BLaER1 treated with 17β-estradiol and CSF1 and Interleukin-3, amounts not matched to agents 10 nM and 100 nM (cell line): Measurements from ENCODE around the gene MTFP1.

Source experiments
- H3K27ac ChIP-seq, 11 experiments: shearing (Covaris generic); formaldehyde crosslinking; 2 replicates each; pipeline ENCODE4 v1.8.1; 2022
- H3K27me3 ChIP-seq, 11 experiments: shearing (Covaris generic); formaldehyde crosslinking; 2 replicates each; pipeline ENCODE4 v1.8.1; 2022
- H3K36me3 ChIP-seq, 11 experiments: shearing (Covaris generic); formaldehyde crosslinking; 2 replicates each; pipeline ENCODE4 v1.8.1; 2022
- H3K4me1 ChIP-seq, 10 experiments: shearing (Covaris generic); formaldehyde crosslinking; 2 replicates each; pipeline ENCODE4 v1.8.1; 2022
- H3K4me2 ChIP-seq, 11 experiments: shearing (Covaris generic); formaldehyde crosslinking; 2 replicates each; pipeline ENCODE4 v1.8.1; 2022
- H3K4me3 ChIP-seq, 10 experiments: shearing (Covaris generic); formaldehyde crosslinking; 2 replicates each; pipeline ENCODE4 v1.8.1; 2022
- H3K9ac ChIP-seq, 11 experiments: shearing (Covaris generic); formaldehyde crosslinking; 2 replicates each; pipeline ENCODE4 v1.8.1; 2022
- H3K9me3 ChIP-seq, 11 experiments: shearing (Covaris generic); formaldehyde crosslinking; replicated peaks in 1 of 11; 2 replicates each; pipeline ENCODE4 v1.8.1; 2022
- H4K20me1 ChIP-seq, 11 experiments: shearing (Covaris generic); formaldehyde crosslinking; 2 replicates each; pipeline ENCODE4 v1.8.1; 2022
- Cebpa-rat ChIP-seq, 11 experiments: shearing (Covaris generic); IDR thresholded peaks; 2 replicates each; pipeline ENCODE4 v1.8.1; 2022

Gene MTFP1

DNA sequence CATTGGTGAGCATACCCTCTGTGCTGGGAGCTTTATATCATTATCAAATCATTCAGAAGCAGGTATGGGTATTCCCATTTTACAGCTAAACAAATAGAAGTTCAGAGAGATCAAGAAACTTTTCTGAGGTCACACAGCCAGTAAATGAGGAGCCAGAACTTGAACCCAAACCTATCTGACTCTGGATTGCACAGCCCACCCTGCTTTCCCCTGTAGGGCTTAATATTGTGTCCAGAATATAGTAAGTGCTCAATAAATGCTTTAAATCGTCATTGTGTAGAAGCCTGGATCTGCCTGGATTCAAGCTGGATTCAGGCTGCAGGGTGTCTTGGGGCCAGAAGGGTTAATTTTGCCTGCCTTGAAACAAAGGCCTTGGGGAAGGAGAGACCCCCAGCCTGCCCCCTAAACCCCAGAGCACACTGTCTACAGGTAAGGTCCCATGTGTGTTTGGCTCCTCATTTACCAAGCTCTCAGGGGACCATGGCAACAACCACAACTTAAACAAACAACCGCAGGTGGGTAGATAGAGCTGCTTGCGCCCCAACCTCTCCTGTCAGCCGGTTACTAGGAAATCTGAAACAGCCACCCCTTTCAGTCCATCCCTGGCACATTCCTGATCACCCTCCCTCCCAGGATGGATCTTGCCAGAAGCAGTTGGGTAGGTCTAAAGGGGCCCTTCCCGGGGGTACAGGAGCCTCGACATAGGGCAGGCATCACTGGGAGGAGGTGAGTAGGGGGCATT lies 49.3 kb downstream of the MTFP1 start:
- Histone ChIP-seq H3K27ac (no peak overlapping the region), H3K4me3 (no peak overlapping the region), H3K4me2 (no peak overlapping the region), H3K27me3 (no peaks in the 10 kb centered on the region), H3K9me3 (no peaks in the 10 kb centered on the region), H3K9ac (no peak overlapping the region), H4K20me1 (no peaks in the 10 kb centered on the region), H3K4me1 (no peaks in the 10 kb centered on the region), H3K36me3 (no peaks in the 10 kb centered on the region)
- TF ChIP-seq Cebpa-rat (IDR thresholded peaks at IDR 0.05) = no peak
